Measurements from ENCODE around the gene BMF. TPM values are rescaled to one million over a fixed set of nuclear protein-coding genes. Genes with fewer than 3 reads are reported as not detected.
"Not testable (repeated sequence)": the region's sequence is repeated elsewhere in the genome, so short reads cannot be mapped to it uniquely, and the experiment has no call there.

BMF gene
- total RNA-seq, 1 experiment from 2014 or later, result not detected

- DNase-seq (ENCODE audit: unreplicated experiment); BruUV-seq (replicated peaks); H3K9me3 Mint-ChIP-seq (ENCODE audit: unreplicated experiment); intact Hi-C loops (cut with micrococcal nuclease); H3K4me1 Mint-ChIP-seq (ENCODE audit: insufficient read depth, unreplicated experiment); H3K4me3 Mint-ChIP-seq (ENCODE audit: unreplicated experiment); H3K36me3 Mint-ChIP-seq (ENCODE audit: insufficient read depth, unreplicated experiment); H3K27ac Mint-ChIP-seq (ENCODE audit: low read depth, unreplicated experiment): not testable (repeated sequence)
- peaks cover 17% of the 10 kb centered on the region for H3K27me3 Mint-ChIP-seq (ENCODE audit: insufficient read depth, unreplicated experiment)
- ChIA-PET POLR2A (interaction anchor here (0.6 kb wide), 1 partner anchor 285 kb away, joined by 3 read pairs; no protein-coding TSS in a partner anchor), CTCF (interaction anchor here (0.7 to 2.3 kb wide), 4 partner anchors 12 to 60 kb away, joined by 3 to 11 read pairs (median 3); no protein-coding TSS in a partner anchor)
These were observed 15.2 kb upstream of the BMF start for GRCh38 chr15:40123863-40124262.

- POLR2A ChIA-PET; H3K9me3 Mint-ChIP-seq (ENCODE audit: unreplicated experiment); DNase-seq (ENCODE audit: unreplicated experiment); H3K27me3 Mint-ChIP-seq (ENCODE audit: insufficient read depth, unreplicated experiment); H3K36me3 Mint-ChIP-seq (ENCODE audit: insufficient read depth, unreplicated experiment); H3K4me1 Mint-ChIP-seq (ENCODE audit: insufficient read depth, unreplicated experiment); BruUV-seq (replicated peaks); H3K4me3 Mint-ChIP-seq (ENCODE audit: unreplicated experiment); H3K27ac Mint-ChIP-seq (ENCODE audit: low read depth, unreplicated experiment); intact Hi-C loops (cut with micrococcal nuclease): not testable (repeated sequence)
- CTCF ChIA-PET, result interaction anchor here (2.3 kb wide), 1 partner anchor 18 kb away, joined by 11 read pairs; no protein-coding TSS in a partner anchor
These were observed 14.3 kb upstream of the BMF start for GRCh38 chr15:40122989-40123388.

- Mint-ChIP-seq H3K27me3 (ENCODE audit: insufficient read depth, unreplicated experiment) (no peaks in the 10 kb centered on the region), H3K36me3 (ENCODE audit: insufficient read depth, unreplicated experiment) (no peaks in the 10 kb centered on the region), H3K4me3 (ENCODE audit: unreplicated experiment) (no peak overlapping the region), H3K4me1 (ENCODE audit: insufficient read depth, unreplicated experiment) (no peaks in the 10 kb centered on the region), H3K27ac (ENCODE audit: low read depth, unreplicated experiment) (no peak overlapping the region), H3K9me3 (ENCODE audit: unreplicated experiment) (no peaks in the 10 kb centered on the region)
- POLR2A ChIA-PET, result interaction anchor here (1.1 to 1.7 kb wide), 3 partner anchors 8 to 75 kb away, joined by 4 to 5 read pairs (median 4); partner anchors contain the start of gene BMF
- BruUV-seq (replicated peaks), result no TSS peak
- no peak for DNase-seq (ENCODE audit: unreplicated experiment)
- intact Hi-C loops (cut with micrococcal nuclease), result no loop called here
- TF ChIP-seq CTCF (IDR thresholded peaks at IDR 0.05; ENCODE audit: unreplicated experiment), result no peak
- CTCF ChIA-PET, result interaction anchor here (0.9 to 2.3 kb wide), 3 partner anchors 15 to 17 kb away, joined by 3 to 11 read pairs (median 4); no protein-coding TSS in a partner anchor
These were observed 13.4 kb upstream of the BMF start for GRCh38 chr15:40121911-40122638.

- no peaks in the 10 kb centered on the region for H3K27me3 Mint-ChIP-seq (ENCODE audit: insufficient read depth, unreplicated experiment)
- intact Hi-C loops (cut with micrococcal nuclease), result no loop called here
- ChIA-PET POLR2A (interaction anchor here (0.9 kb wide), 1 partner anchor 12 kb away, joined by 3 read pairs; no protein-coding TSS in a partner anchor), CTCF (interaction anchor here (0.5 to 2.7 kb wide), 2 partner anchors 11 to 119 kb away, joined by 3 to 11 read pairs; no protein-coding TSS in a partner anchor)
- peaks cover 12% of the 10 kb centered on the region for H3K4me1 Mint-ChIP-seq (ENCODE audit: insufficient read depth, unreplicated experiment)
- no peak for DNase-seq (ENCODE audit: unreplicated experiment)
- H3K27ac Mint-ChIP-seq (ENCODE audit: low read depth, unreplicated experiment), result no peak overlapping the region
- BruUV-seq (replicated peaks), result no TSS peak
- TF ChIP-seq CTCF (IDR thresholded peaks at IDR 0.05; ENCODE audit: unreplicated experiment), result no peak
- H3K9me3 Mint-ChIP-seq (ENCODE audit: unreplicated experiment), result no peaks in the 10 kb centered on the region
- H3K36me3 Mint-ChIP-seq (ENCODE audit: insufficient read depth, unreplicated experiment), result no peaks in the 10 kb centered on the region
- H3K4me3 Mint-ChIP-seq (ENCODE audit: unreplicated experiment), result no peak overlapping the region
These were observed 9.8 kb upstream of the BMF start for GRCh38 chr15:40118473-40118872.

- intact Hi-C loops (cut with micrococcal nuclease), result no loop called here
- CTCF ChIA-PET, result interaction anchor here (0.7 to 3.9 kb wide), 4 partner anchors 9 to 73 kb away, joined by 3 to 43 read pairs (median 8); no protein-coding TSS in a partner anchor
- Mint-ChIP-seq H3K27ac (ENCODE audit: low read depth, unreplicated experiment) (no peak overlapping the region), H3K4me3 (ENCODE audit: unreplicated experiment) (no peak overlapping the region), H3K9me3 (ENCODE audit: unreplicated experiment) (no peaks in the 10 kb centered on the region), H3K27me3 (ENCODE audit: insufficient read depth, unreplicated experiment) (no peaks in the 10 kb centered on the region), H3K4me1 (ENCODE audit: insufficient read depth, unreplicated experiment) (peaks cover 12% of the 10 kb centered on the region), H3K36me3 (ENCODE audit: insufficient read depth, unreplicated experiment) (no peaks in the 10 kb centered on the region)
- no peak for TF ChIP-seq CTCF (IDR thresholded peaks at IDR 0.05; ENCODE audit: unreplicated experiment)
- POLR2A ChIA-PET, result interaction anchor here (1.0 kb wide), 1 partner anchor 69 kb away, joined by 3 read pairs; no protein-coding TSS in a partner anchor
- peak; percentile 43 for DNase-seq (ENCODE audit: unreplicated experiment)
- no TSS peak for BruUV-seq (replicated peaks)
These were observed 7.0 kb upstream of the BMF start for GRCh38 chr15:40115670-40116093.

- intact Hi-C loops (cut with micrococcal nuclease); DNase-seq (ENCODE audit: unreplicated experiment); H3K27me3 Mint-ChIP-seq (ENCODE audit: insufficient read depth, unreplicated experiment); H3K4me3 Mint-ChIP-seq (ENCODE audit: unreplicated experiment); H3K27ac Mint-ChIP-seq (ENCODE audit: low read depth, unreplicated experiment); BruUV-seq (replicated peaks); H3K36me3 Mint-ChIP-seq (ENCODE audit: insufficient read depth, unreplicated experiment); H3K9me3 Mint-ChIP-seq (ENCODE audit: unreplicated experiment): not testable (repeated sequence)
- ChIA-PET POLR2A (interaction anchor here (1.0 kb wide), 2 partner anchors 11 to 68 kb away, joined by 3 read pairs; no protein-coding TSS in a partner anchor), CTCF (interaction anchor here (0.7 to 3.9 kb wide), 3 partner anchors 11 to 70 kb away, joined by 4 to 43 read pairs (median 5); no protein-coding TSS in a partner anchor)
- H3K4me1 Mint-ChIP-seq (ENCODE audit: insufficient read depth, unreplicated experiment), result peaks cover 12% of the 10 kb centered on the region
These were observed 6.4 kb upstream of the BMF start for GRCh38 chr15:40115106-40115505.
